H1 (cell line): Measurements from ENCODE around the gene CKLF. TPM values are rescaled to one million over a fixed set of nuclear protein-coding genes. Genes with fewer than 3 reads are reported as not detected.

Source experiments
- CBX5 ChIP-seq: fragments of 300-800, 300-1000 bp; sonication (generic); IDR thresholded peaks from 2 replicates; pipeline ENCODE4 v1.7.1; 2016; ENCODE audit warnings: antibody characterized with exemption, low read length, low read depth
- CHD7 ChIP-seq: fragments of 300-600 bp; sonication (generic); IDR thresholded peaks from 2 replicates; pipeline ENCODE4 v1.7.1; 2012; ENCODE audit warnings: low read length, moderate library complexity, mild to moderate bottlenecking, inconsistent platforms; ENCODE audit not compliant: insufficient replicate concordance
- EGR1 ChIP-seq: IDR thresholded peaks from 2 replicates; pipeline ENCODE4 v1.6.1; 2011; ENCODE audit warnings: low read depth, low read length, borderline replicate concordance
- GTF2F1 ChIP-seq: IDR thresholded peaks from 2 replicates; pipeline ENCODE4 v1.6.1; 2012; ENCODE audit warnings: low read depth, low read length, improper control_type of control experiment, borderline replicate concordance
- NRF1 ChIP-seq: IDR thresholded peaks from 2 replicates; pipeline ENCODE4 v1.6.1; 2011; ENCODE audit warnings: mild to moderate bottlenecking, low read depth, low read length, improper control_type of control experiment
- SIN3A ChIP-seq, 2 experiments: IDR thresholded peaks in 1 of 2; conservative IDR thresholded peaks in 1 of 2; 2 replicates each; pipeline ENCODE4 v1.6.1; 2011 to 2012; ENCODE audit warnings: low read length in 2 of 2, improper control_type of control experiment in 1 of 2, low read depth in 1 of 2, mild to moderate bottlenecking in 1 of 2
- TCF12 ChIP-seq: IDR thresholded peaks from 2 replicates; pipeline ENCODE4 v1.6.1; 2011; ENCODE audit warnings: low read depth, mild to moderate bottlenecking, low read length
- USF2 ChIP-seq: IDR thresholded peaks from 2 replicates; pipeline ENCODE4 v1.6.1; 2011; ENCODE audit warnings: low read length, improper control_type of control experiment
- YY1 ChIP-seq: IDR thresholded peaks from 2 replicates; pipeline ENCODE4 v1.6.1; 2011; ENCODE audit warnings: low read depth, mild to moderate bottlenecking, low read length
- polyA plus RNA-seq, 7 experiments: library from polyadenylated mRNA; depleted of rRNA in 3 of 7; stranded (reverse) in 5 of 7; unstranded in 2 of 7; fragments of >200 nt in 5 of 7; fragments of 200-250 nt in 2 of 7; gene quantifications; 1 replicate in 5 of 7; 2 replicates in 1 of 7; 4 replicates in 1 of 7; pipeline versions ENCODE4 v1.2.1 to v1.2.3, GENCODE V29; 2011 to 2013; ENCODE audit warnings: missing spikeins in 2 of 7, mixed read lengths in 2 of 7
- total RNA-seq: library from RNA; stranded (reverse); fragmentation: NEBNext Ultra II Directional; extraction: Animal tissue kit (Norgen Biotek cat#: 25700); gene quantifications from 2 replicates; pipeline ENCODE4 v1.2.1, GENCODE V29; 2021

The CKLF gene
- total and polyA plus RNA-seq, 2 of the 8 experiments (the other 6 are each of a cell fraction or from before 2014, with no cell fraction given), result 21.1 to 63.5 TPM

GRCh38 chr16:66576296-66576695 lies 23.9 kb downstream of the CKLF start (continued):
- TF ChIP-seq CHD7 (no peak), USF2 (no peak), SIN3A (conservative IDR thresholded peaks at IDR 0.05 in 1 of 2, IDR thresholded peaks at IDR 0.05 in 1 of 2; ENCODE audit: low read depth in 1 of 2, low read length in 2 of 2) (no peak), GTF2F1 (no peak), EGR1 (no peak), NRF1 (no peak), YY1 (no peak), TCF12 (no peak), CBX5 (no peak)
